Rectal smooth muscle tissue (tissue), 1 donor: ENCODE measurements around the gene CDIP1.

Experiments
- H3K27ac ChIP-seq: one replicate; pipeline ENCODE4 v1.7.0; 2013; ENCODE audit warnings: low read depth, low read length, inconsistent platforms
- H3K27me3 ChIP-seq: one replicate; pipeline ENCODE4 v1.7.0; 2013; ENCODE audit warnings: low read length; ENCODE audit not compliant: control insufficient read depth, insufficient read depth
- H3K36me3 ChIP-seq: one replicate; pipeline ENCODE4 v1.7.0; 2013; ENCODE audit warnings: low read length; ENCODE audit not compliant: control insufficient read depth, insufficient read depth
- H3K4me1 ChIP-seq: one replicate; pipeline ENCODE4 v1.7.0; 2013; ENCODE audit warnings: low read length; ENCODE audit not compliant: control insufficient read depth, insufficient read depth
- H3K4me3 ChIP-seq: one replicate; pipeline ENCODE4 v1.7.0; 2013; ENCODE audit warnings: low read length
- H3K9ac ChIP-seq: one replicate; pipeline ENCODE4 v1.7.0; 2013; ENCODE audit warnings: low read length

CDIP1 gene

GRCh38 chr16:4508806-4509205 lies 29.8 kb downstream of the CDIP1 start:
- no peaks in the 10 kb centered on the region for H3K4me1 ChIP-seq
- H3K36me3 ChIP-seq = peaks cover 32% of the 10 kb centered on the region
- no peak overlapping the region for H3K27ac ChIP-seq

GRCh38 chr16:4507588-4508345 lies 30.8 kb downstream of the CDIP1 start:
- no peak overlapping the region for H3K27ac ChIP-seq
- no peak overlapping the region for H3K4me3 ChIP-seq
- H3K9ac ChIP-seq = no peak overlapping the region
- no peaks in the 10 kb centered on the region for H3K27me3 ChIP-seq
- H3K4me1 ChIP-seq = no peaks in the 10 kb centered on the region
- peaks cover 26% of the 10 kb centered on the region for H3K36me3 ChIP-seq

More at GRCh38 chr16:4508806-4509205, 29.8 kb downstream of the CDIP1 start:
- Histone ChIP-seq H3K4me3 (no peak overlapping the region), H3K9ac (no peak overlapping the region), H3K27me3 (no peaks in the 10 kb centered on the region)

GRCh38 chr16:4506450-4506849 lies 32.1 kb downstream of the CDIP1 start:
- H3K4me1 ChIP-seq = no peaks in the 10 kb centered on the region
- H3K36me3 ChIP-seq = peaks cover 23% of the 10 kb centered on the region
- H3K9ac ChIP-seq = no peak overlapping the region
- no peak overlapping the region for H3K27ac ChIP-seq
- no peak overlapping the region for H3K4me3 ChIP-seq
- no peaks in the 10 kb centered on the region for H3K27me3 ChIP-seq

- H3K4me1 ChIP-seq = peaks cover 4% of the 10 kb centered on the region
- H3K4me3 ChIP-seq = no peak overlapping the region
- no peaks in the 10 kb centered on the region for H3K27me3 ChIP-seq
- peaks cover 23% of the 10 kb centered on the region for H3K36me3 ChIP-seq
- no peak overlapping the region for H3K27ac ChIP-seq
- H3K9ac ChIP-seq = no peak overlapping the region
These were observed 33.0 kb downstream of the CDIP1 start for GRCh38 chr16:4505356-4506147.

GRCh38 chr16:4501071-4501478 lies 37.5 kb downstream of the CDIP1 start:
- Histone ChIP-seq H3K27me3 (no peaks in the 10 kb centered on the region), H3K4me1 (peaks cover 13% of the 10 kb centered on the region), H3K4me3 (no peak overlapping the region), H3K9ac (no peak overlapping the region), H3K27ac (peak overlapping the region; percentile 47), H3K36me3 (peaks cover 5% of the 10 kb centered on the region)

DNA sequence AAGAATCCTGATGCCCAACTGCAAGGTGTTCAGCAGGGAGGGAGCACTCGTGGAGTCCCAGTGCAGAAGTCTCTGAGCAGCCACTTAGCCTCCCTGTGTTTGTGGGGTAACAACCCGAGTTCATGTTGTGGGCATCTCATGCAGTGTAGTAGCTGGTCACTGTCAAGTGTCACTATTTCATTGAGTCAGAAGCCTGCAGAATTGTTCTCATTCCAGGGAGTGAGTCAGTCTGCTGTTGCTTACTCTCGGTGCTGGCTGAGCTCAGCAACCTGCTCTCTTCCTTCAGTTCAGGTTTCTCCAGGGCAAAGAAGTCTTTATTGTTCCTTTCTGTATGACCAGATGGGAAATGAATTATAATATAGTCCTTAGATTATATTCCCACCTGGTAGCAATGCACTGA lies 38.3 kb downstream of the CDIP1 start:
- H3K27ac ChIP-seq = peak overlapping the region; percentile 47
- H3K9ac ChIP-seq = no peak overlapping the region
- H3K36me3 ChIP-seq = peaks cover 5% of the 10 kb centered on the region
- H3K4me1 ChIP-seq = peaks cover 13% of the 10 kb centered on the region
- H3K27me3 ChIP-seq = no peaks in the 10 kb centered on the region
- H3K4me3 ChIP-seq = peak overlapping the region; percentile 11

GRCh38 chr16:4499196-4499555 lies 39.4 kb downstream of the CDIP1 start:
- Histone ChIP-seq H3K36me3 (peaks cover 5% of the 10 kb centered on the region), H3K4me1 (peaks cover 13% of the 10 kb centered on the region), H3K4me3 (no peak overlapping the region), H3K27ac (no peak overlapping the region), H3K27me3 (no peaks in the 10 kb centered on the region), H3K9ac (no peak overlapping the region)

DNA sequence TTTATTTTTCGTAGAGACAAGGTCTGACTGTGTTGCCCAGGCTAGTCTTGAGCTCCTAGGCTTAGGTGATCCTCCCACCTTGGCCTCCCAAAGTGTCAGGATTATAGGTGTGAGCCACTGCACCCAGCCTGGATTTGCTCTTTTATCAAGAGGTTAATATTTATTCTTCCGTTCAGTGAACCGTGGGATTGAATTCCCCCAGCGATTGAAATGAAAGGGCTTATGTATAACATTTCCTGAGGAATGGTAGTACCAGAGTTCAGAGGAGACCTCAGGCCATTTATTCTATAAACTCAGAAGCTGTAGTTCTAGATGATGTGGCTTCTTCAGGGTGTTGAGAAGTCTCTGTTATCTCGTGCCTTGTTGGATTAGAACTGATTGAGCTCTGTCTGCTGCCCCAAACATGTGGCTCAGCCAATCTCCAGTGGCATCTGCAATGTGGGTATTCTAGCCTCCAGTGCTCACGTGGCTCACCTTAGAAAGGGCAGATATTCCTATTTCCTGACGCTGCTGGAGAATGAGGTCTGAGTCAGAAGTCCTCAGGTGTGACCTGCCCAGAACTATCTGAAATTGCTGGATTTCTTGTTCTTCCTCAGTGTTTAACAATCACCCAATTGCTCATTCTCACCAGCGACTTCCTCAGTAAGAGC lies 39.9 kb downstream of the CDIP1 start:
- Histone ChIP-seq H3K4me1 (peaks cover 13% of the 10 kb centered on the region), H3K27me3 (no peaks in the 10 kb centered on the region), H3K36me3 (peaks cover 5% of the 10 kb centered on the region), H3K27ac (no peak overlapping the region), H3K9ac (no peak overlapping the region), H3K4me3 (no peak overlapping the region)

DNA sequence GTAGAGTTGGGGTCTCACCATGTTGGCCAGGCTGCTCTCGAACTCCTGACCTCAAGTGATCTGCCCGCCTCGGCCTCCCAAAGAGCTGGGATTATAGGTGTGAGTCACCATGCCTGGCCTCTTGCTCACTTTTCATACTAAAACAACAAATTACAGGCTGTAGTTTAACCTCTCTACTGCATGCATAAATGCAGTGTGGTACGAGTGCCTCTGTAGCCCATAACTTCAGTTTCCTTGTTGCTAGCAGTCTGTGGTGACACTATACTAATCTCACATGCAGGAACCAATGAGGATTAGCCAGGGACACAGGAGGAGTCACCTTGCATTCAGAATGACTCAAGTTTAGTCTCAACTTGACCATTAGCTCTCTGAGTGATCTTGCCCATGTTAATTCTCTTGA lies 42.3 kb downstream of the CDIP1 start:
- Histone ChIP-seq H3K4me3 (no peak overlapping the region), H3K36me3 (peaks cover 5% of the 10 kb centered on the region), H3K4me1 (peaks cover 13% of the 10 kb centered on the region), H3K27me3 (no peaks in the 10 kb centered on the region), H3K9ac (no peak overlapping the region), H3K27ac (no peak overlapping the region)

DNA sequence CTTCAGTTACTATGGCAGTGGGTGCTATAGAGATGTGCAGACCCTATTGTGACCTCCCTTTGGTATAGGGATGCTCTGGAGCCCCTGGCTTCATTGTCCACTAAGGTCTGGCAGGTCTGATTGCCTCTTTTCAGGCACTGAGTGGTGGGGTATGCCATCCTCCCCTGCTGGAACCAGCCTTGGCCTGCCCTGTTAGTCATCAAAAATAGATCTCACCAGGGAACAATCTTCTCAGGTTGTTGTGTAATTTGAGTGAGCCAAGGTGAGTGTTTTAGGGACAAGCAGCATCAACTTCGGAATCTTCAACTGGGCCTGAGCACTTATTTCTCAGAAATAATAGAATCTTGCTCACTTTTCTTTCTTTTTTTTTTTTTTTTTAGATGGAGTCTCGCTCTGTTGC lies 42.8 kb downstream of the CDIP1 start:
- no peak overlapping the region for H3K27ac ChIP-seq
- peaks cover 5% of the 10 kb centered on the region for H3K36me3 ChIP-seq
- H3K4me1 ChIP-seq = peaks cover 11% of the 10 kb centered on the region
- no peak overlapping the region for H3K9ac ChIP-seq
- H3K27me3 ChIP-seq = no peaks in the 10 kb centered on the region
- no peak overlapping the region for H3K4me3 ChIP-seq

GRCh38 chr16:4494746-4495490 lies 43.7 kb downstream of the CDIP1 start:
- no peak overlapping the region for H3K4me3 ChIP-seq
- peaks cover 3% of the 10 kb centered on the region for H3K4me1 ChIP-seq
- no peaks in the 10 kb centered on the region for H3K27me3 ChIP-seq
- H3K9ac ChIP-seq = no peak overlapping the region
- H3K27ac ChIP-seq = no peak overlapping the region
- peaks cover 5% of the 10 kb centered on the region for H3K36me3 ChIP-seq

GRCh38 chr16:4491898-4492297 lies 46.7 kb downstream of the CDIP1 start:
- no peaks in the 10 kb centered on the region for H3K4me1 ChIP-seq
- peaks cover 2% of the 10 kb centered on the region for H3K36me3 ChIP-seq
- H3K27ac ChIP-seq = no peak overlapping the region
- no peak overlapping the region for H3K9ac ChIP-seq
- no peaks in the 10 kb centered on the region for H3K27me3 ChIP-seq
- no peak overlapping the region for H3K4me3 ChIP-seq
